HG03558 (cell line): Measurements from ENCODE around the gene FAM222A.
"Not testable (repeated sequence)": the region's sequence is repeated elsewhere in the genome, so short reads cannot be mapped to it uniquely, and the experiment has no call there.

ENCODE experiments used
- ATAC-seq: cut with Tn5 transposase; IDR thresholded peaks from one replicate; pipeline ENCODE4 v1.9.1; 2021; ENCODE audit warnings: moderate number of reproducible peaks; ENCODE audit not compliant: unreplicated experiment; ENCODE audit errors: extremely low read depth

The FAM222A gene

DNA sequence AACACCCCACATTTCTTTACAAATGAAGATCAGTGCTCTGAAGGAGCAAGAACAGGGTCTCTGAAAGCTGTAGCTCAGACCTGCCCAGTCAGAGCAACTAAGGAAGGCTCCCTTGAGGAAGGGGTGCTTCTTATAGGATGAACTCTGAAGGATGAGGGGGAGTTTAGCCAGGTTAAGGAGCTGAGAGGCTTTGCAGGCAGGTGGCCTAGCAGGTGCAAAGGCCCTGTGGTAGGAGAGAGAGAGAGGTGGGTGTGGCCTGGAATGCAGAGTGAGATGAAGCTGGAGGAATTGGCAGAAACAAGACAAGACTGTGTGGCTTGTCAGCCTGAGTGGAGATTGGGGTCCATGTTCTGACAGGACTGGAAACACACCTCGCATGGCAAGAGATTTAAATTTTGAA lies 20.5 kb upstream of the FAM222A start:
- no peak for ATAC-seq

DNA sequence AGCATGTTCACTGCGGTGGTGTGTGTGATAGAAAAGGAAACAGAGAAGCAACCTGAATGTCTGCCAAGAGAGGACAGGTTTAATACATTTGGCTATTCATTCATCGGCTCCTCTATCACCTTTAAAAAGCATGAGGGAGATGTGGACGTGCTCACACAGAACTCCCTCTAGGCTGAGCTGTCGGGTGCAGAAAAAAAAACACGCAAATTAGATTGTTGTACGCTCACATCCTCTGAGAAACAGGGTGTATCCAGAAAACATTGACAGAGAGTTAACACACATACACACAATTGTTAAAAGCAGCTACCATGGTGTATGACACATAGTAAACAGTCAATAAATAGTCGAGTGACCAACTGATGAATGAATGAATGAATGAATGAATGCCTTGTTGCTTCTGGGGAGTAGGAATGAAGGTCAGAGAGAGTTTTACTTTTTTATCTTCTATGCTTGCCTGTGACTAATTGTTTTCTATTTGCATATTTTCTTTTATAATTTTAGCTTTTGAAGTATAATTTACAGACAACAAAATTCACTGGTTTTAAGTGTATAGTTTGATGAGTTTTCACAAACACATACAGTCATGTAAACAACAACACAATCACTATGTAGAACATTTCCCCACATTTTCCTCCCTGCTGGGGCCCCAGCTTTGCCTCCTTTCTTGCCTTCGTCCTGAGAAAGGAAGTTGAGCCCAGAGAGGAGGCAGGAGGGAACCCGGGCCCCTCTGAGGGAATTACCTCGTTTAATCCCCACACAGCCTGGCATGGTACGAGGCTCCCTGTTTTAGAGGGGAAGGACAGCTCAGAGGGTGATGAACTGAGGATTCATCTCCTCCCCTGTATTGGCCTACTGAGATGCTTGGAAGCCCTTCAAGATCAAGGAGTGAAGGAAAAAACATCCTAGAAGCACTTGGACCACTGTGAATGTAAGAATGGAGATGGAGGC lies 19.7 kb upstream of the FAM222A start:
- no peak for ATAC-seq

DNA sequence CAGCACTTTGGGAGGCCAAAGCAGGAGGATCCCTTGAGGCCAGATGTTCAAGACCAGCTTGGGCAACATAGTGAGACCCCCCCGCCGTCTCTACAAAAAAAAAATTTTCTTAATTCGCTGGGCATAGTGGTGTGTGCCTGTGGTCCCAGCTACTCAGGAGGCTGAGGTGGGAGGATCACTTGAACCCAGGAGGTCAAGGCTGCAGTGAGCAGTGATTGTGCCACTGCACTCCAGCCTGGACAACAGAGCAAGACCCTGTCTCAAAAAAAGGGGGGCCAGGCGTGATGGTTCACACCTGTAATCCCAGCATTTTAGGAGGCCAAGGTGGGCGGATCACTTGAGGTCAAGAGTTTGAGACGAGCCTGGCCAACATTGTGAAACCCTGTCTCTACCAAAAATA lies 19.0 kb upstream of the FAM222A start:
- not testable (repeated sequence) for ATAC-seq

DNA sequence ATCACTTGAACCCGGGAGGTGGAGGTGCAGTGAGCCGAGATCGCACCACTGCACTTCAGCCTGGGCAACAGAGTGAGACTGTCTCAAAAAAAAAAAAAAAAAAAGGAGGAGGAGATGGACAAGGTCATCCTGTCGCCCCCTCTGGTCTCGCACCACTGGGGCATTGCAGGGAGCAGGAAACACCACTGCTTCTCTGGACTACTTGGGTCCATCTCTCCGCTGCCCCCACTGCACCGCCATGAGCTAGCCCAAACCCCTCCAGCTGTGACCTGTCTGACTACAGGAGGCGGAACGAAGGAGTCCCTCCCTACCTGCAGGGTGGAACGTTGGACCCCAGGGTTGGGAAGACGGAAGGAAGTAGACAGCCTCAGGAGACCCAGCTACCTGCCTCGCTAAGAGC lies 18.2 kb upstream of the FAM222A start:
- ATAC-seq: no peak

DNA sequence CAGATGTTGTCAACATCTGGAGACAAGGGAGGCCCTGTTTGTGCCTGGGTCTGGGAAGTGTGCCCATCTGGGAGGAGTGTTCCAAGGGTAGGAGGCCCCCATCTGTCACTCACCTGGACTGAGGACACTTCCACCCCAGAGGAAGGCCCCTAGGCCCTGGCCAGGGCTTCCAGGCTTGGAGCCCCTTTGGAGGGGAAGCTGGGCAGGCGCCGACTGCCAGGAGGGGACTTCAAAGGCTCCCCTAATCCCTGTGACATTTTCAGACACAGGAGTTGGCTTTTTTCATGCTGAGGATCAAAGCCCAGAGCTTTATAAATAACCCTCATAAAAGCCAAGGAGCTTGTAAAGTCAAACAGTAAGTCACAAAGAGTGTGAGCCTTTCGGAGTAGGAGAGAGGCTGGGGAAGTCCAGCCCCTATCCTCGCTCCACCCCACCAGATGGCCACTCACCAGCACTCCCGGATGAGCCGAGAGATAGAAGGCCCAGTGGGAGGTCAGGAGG lies 17.6 kb upstream of the FAM222A start:
- ATAC-seq: no peak

DNA sequence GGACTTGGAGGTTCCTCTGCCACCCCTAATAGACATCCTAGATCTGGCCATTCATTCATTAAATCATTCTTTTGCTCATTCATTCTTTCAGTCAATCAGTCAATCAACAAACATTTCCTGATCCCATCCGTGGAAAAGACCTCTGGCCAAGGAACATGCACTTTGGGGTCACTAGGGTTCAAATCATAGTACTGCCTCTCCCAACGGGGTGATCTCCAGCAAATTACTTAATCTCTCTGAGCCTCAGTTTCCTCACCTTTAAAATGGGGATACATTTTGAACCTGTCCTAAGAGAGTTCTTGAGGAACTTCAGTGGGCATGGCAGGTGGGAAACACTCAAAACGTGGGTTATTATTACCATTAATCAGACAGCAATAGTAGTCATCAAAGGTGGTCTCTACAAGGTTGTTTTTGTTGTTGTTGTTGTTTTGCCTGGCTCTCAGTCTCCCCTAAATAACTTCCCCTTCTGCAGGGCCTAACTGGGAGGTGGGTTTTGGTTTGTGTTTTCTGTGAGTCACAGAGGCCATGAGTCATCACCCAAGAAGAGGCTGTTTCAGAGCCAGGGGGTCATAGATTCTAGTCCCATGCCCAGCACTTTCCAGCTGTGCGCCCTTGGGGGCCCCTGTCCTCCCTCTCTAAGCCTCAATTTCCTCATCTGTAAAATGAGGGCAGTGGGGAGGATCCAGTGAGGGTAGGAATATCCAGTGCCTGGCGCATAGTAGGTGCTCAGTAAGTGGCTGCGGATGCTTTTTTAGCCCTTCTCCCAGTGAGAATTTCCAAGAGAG lies 16.9 kb upstream of the FAM222A start:
- ATAC-seq: no peak

DNA sequence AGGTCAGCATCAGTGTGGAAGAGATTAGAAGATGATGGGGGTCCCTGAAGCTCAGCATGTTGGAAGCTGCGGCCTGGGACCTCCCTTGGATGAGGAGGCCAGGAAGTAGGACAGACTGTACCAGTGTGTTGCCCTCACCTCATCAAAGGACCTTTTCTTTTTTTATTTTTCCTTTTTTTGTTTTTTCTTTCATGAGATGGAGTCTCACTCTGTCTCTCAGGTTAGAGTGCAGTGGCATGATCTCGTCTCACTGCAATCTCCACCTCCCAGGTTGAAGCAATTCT lies 16.4 kb upstream of the FAM222A start:
- ATAC-seq: no peak

DNA sequence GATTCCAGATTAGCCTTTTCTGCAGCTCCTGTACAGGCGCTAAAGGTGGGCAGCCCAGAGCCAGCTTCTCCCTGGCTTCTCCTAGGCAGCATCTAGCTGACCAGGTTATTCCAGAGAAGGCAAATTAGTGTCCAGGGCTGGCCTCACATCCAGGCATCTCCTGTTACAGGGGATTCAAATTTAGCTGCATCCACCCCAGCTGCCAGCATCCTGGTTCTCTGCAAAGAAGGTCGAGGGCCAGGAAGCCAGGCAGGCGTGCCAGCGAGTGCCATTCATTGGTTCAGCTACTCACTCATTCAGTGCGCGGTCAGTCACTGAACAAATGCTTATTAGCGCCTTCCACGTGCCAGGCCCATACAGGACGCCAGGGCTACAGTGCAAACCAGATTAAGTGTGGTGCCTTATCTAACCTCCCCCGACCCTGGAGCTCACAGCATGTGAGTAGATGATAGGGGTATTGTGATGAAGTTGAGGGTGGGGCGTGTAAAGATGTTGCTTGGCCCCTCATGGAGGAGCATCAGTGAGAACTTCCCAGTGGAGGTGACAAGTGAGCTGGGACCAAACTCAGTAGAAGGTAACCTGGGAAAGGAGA lies 15.7 kb upstream of the FAM222A start:
- no peak for ATAC-seq

DNA sequence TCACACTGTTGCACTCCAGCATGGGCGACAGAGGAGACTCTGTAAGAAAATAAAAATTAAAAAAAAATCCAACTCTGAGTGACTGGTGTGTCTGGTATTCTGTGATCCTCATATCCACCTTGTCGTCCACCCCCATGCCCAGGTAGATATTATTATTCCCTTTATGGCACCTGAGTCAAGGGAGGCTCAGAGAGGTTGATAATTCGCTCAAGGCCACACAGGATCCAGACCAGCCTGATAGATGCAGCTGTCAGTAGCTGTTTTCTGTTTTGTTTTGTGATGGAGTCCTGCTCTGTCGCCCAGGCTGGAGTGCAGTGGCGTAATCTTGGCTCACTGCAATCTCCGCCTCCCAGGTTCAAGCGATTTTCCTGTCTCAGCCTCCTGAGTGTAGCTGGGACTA lies 14.8 kb upstream of the FAM222A start:
- ATAC-seq: no peak

DNA sequence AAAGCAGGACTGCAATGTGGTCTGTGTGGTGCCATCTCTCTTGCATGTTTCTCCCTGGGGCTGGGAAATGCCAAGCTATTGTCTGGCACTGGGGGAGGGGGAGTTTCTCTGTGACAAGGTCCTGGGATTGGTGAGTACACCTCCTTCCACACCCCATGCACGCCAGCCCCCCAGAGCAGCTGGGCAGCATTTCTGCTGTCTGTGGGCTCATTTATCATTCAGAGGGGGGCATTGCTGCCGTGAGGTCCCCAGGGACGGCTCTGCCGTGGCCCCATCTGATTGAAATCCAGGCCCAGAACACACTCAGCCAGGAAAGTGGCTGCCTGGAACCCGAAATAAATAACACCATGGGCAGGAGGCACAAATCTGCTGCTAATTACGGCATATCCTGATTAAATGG lies 12.6 kb upstream of the FAM222A start:
- no peak for ATAC-seq

DNA sequence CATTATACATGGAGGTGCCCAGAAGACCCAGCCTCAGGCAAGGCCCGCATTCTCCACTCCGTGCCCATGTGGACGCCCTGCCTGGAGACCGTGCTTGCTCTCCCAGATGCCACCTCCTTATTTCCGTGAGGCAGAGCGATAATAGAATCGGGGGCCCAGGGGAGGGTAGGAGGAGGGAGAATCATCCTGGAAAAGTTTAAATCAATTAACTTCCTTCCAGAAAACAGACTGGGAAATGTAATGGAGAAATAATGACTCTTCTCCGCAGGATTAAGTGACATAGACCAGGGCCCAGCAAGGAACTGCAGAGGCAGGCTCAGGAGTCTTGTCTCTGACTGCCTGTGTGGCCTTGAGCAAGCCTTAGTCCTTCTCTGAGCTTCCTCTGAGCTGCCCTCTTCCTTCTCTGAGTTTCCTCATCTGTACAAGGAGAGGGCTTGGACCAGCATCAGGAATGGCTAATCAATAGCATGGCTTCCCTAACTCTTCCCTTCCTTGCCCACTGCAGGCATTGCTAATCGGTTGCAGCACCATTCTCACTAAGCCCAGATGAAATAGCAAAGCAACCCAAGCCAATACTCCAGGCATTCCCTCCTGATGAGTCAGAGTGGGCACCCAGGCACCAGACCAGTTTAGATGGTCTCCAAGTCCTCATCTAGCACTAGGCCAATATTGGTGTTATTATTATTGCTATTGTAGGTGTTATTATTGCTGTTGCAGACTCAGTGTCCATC lies 11.3 kb upstream of the FAM222A start:
- no peak for ATAC-seq

DNA sequence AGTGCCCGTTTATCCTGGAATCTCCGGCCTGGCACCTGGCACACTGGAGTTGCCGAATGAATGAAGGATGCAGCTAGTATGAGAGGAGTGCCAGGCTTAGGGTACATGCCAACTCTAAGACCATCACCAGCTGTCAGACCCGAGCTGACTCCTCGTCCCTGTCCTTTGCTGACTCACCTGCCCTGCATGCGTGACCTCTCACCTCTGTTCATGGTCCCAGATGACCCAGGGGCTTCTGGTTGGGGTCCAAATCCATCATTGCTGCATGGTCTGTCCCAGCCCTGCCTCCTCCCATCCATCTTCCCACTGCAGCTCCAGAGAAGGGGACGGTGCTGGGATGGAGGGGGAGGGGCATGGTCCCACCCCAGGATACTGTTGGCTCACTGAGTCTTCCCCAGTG lies 9.9 kb upstream of the FAM222A start:
- ATAC-seq: no peak

DNA sequence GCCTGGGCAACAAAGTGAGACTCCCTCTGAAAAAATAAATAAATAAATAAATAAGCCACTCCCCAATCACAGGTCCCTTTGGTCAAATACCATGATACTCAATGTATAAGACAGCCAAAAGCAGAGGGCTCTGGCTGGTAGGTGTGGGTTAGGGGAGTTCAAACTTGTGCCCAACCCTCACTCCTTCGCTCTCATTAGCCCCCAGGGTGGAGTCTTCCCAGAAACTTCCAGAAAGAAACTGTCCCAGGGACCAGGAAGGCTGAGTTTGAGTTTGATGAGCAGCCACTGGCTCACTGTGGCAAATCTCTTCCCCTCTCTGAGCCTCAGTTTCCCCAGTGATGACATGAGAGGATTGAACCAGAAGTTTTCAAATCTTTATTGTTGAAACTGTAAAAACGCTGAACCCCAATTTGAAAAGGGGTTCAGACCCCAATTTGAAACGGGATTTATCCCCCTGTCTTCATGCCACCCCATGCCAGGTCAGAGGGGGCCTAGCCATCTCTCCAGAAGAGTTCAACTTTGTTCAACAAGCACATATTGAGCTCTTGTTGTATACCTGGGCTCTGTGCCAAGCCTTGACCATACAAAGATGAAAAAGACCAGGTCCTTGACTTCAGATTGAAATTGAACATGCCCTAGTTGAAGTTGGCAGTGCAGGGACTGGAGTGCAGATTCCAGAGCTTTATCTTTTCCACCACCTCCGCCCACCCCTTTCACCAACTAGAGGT lies 9.1 kb upstream of the FAM222A start:
- no peak for ATAC-seq

DNA sequence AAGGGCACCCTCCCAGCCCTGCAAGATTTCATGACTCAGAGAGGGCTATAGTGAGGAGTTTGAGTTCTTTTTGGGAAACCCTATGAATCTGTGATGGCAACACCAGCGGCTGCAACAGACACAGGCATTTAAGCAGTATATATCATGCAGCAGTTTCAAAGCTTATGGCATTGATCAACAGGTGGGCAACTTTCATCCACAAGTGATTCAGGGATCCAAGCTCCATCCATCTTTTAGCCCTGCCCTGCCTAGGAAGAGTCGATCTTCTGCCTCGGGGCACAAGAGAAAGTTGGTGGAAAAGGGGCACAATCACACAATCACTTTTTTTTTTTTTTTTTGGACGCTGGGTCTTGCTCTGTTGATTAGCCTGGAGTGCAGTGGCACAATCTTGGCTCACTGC lies 8.3 kb upstream of the FAM222A start:
- no peak for ATAC-seq

DNA sequence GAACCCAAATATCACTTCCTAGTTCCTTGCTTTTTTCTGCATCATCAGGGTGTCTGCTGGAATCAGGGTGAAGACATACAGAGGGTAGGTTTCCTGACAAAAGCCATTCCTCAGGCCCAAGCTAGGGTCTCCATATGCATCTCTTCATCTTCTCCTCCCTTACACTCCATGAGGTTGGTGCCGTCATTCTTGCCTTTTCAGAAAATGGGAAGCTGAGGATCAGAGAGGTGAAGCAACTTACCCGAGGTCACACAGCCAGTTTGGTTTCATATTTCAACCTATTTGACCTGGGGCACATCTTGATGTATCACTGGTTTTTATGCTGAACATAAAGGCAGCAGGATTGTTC lies 7.3 kb upstream of the FAM222A start:
- no peak for ATAC-seq

DNA sequence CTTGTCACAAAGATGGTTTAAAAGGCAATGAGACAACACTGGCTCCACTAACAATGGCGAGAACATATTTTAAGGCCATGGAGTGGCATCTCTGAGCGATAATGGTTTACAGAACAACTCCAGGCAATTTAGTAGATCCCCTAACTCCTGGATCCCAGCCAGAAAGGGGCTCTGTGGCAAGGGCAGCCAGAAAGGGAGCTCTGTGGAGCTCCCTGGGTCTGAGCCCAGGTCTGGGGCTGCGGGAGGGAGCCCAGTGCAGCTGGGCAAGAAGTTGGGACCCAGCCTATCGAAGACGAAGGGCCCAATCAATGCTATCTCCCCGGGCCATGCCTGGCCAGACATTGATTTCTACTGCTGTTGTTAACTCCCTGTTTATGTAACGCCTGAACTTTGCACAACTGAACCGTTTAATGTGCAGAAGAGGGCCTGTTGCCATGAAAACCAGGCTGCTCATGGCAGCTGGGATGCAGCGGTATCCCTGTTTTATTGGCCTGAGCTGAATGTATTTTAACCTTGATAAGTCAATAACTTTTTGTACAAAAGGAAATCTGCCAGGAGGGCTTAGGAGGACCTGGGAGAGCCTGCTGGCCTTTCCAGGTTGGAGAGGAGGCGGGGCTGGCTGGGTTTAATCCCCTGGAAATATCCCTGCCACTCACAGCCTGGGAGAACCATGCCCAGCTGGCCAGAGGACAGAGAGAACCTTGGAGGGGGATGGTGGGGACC lies 6.7 kb upstream of the FAM222A start:
- ATAC-seq: no peak

DNA sequence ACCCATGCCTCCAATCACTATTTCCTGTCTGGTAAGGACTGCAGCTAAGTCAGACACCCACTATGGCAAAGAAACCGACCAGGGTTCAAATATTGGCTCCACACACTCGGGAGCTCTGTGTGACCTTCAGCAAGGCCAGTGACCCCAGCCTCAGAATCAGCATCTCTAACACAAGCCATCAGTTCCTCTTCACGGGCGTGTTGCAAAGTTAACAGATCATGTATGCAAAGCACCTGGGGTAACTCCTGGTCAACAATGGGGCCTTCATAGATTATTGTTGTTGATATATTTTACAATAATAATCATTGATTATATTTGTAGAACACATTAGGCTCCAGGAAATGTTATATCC lies 6.2 kb upstream of the FAM222A start:
- ATAC-seq: no peak

DNA sequence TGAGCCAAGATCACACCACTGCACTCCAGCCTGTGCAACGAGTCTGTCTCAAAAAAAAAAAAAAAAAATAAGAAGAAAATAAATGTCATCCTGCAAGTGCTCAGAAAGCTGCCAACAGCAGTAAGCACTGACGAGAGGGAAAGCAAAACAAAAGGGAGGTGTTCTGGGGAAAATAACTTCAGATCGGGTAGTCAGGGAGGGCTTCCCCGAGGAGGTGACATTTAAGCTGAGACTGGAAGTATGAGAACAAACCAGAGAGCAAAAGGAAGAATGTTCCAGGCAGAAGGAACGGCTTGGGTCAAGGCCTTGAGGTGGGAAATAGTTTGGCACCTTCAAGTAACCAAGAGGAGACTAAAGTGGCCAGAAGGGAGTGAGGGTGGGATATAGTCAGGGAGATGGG lies 4.7 kb upstream of the FAM222A start:
- ATAC-seq: no peak

DNA sequence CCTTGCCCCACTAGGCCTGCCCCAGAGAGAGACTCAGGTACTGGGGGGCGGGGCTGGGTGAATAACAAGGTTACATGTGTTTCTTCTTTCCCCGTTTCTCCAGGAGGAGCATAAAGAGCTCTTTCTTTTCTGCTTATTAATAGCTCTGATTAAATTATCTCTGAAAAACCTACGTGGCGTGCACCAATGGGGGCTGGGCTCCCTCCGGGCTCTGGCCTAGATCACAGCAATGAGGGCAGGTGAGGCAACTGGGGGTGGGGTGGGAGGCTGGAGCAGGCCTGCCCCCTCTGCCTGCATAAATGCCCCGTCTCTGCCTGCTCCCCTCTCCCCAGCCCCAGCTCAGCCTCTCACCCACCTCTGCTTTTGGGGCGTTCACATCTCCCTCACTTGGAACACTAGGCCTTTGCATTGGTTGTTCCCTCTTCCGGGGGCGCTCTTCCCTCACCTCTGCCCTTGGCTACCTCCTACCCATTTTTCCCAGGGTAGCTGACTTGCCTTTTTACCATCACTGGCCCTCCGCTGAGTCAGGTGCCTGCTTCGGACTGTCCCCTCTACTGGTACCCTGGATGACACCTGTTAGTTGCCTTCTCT lies 4.1 kb upstream of the FAM222A start:
- ATAC-seq: no peak
